HG03378 (cell line): Measurements from ENCODE around the gene IGLON5.

Experiments used
- ATAC-seq: cut with Tn5 transposase; IDR thresholded peaks from one replicate; pipeline ENCODE4 v1.9.1; 2021; ENCODE audit warnings: mild to moderate bottlenecking, moderate library complexity; ENCODE audit not compliant: unreplicated experiment

IGLON5 gene

GRCh38 chr19:51361239-51361638 is 49.8 kb downstream of the IGLON5 start:
- ATAC-seq = no peak

DNA sequence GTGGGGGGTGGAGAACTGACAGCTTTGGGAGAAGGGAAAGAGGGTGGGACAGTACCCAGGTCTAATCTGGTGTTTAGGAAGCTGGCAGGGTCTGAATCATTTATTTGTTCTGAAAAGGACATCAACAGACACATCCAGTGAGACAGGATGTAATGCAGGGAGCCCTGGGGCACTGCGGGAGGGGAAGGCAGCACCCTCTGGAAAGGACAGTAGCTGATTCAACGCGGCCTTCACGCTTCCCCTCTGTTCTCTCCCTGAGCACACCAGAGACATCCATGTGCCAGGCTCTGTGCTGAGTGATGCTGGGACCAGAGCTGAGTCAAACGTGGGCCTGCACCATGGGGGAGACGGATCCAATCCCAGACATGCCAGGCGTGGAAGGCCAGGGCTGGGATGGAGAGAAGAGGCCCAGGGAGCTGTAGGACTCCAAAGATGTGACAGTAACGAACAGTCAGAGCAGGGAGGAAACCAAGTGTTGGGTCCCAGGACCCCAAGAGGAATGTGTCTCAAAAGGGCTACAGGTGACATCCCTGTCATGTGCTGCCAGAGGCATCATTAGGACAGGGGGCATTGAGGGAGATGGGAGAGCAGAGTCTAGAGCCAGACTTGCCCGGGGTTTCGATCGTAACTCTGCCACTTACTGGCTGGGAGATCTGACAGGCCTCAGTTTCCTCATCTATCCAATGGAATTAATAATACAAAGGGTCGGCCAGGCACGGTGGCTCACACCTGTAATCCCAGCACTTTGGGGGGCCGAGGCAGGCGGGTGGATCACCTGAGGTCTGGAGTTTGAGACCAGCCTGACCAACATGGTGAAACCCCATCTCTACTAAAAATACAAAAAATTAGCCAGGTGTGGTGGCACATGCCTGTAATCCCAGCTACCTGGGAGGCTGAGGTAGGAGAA is 53.0 kb downstream of the IGLON5 start:
- no peak for ATAC-seq

DNA sequence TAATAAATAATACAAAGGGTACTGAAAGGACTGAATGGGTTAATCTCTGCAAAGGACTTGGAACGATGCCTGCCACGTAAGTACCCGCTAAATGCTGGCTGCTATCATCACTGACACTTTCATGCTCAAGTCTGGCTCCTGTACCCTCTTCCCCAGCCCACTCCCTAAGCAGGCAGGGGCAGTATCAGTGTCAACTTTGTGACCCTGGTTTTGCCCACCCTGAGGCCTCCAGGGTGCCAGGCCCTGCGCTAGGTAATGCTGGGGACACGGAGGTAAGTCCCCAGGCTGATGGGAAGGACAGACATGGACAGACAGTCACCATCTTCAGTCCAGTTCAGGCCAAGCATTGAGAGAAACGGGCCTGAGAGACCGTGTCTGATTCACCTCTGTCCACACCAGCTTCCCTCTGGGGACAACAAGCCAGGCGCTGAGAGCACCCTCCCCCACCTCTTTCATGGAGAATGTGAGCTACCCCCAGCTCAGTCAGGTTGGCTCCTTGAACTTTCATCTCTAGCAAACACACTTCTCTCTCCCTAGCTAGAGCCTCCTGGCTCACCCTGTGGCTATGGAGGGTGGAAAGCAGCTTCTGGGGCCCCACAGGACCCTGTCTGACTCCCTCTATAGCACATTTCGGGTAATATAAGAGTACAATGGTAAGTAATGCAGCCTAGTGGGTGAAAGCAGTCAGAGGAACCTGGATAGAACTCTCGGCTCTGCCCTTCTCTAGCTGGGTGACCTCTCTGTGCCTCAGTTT is 53.9 kb downstream of the IGLON5 start:
- ATAC-seq = no peak

GRCh38 chr19:51365965-51366388 is 54.5 kb downstream of the IGLON5 start, which contains the start of gene ETFB:
Gene ETFB (minus strand): TSS chr19:51366388. CDS start chr19:51366326, 62 bp downstream.
- ATAC-seq = no peak

- peak; percentile 53 for ATAC-seq
These were observed 55.2 kb downstream of the IGLON5 start for GRCh38 chr19:51366389-51367254.

GRCh38 chr19:51367255-51367564 is 55.8 kb downstream of the IGLON5 start:
- ATAC-seq = no peak

DNA sequence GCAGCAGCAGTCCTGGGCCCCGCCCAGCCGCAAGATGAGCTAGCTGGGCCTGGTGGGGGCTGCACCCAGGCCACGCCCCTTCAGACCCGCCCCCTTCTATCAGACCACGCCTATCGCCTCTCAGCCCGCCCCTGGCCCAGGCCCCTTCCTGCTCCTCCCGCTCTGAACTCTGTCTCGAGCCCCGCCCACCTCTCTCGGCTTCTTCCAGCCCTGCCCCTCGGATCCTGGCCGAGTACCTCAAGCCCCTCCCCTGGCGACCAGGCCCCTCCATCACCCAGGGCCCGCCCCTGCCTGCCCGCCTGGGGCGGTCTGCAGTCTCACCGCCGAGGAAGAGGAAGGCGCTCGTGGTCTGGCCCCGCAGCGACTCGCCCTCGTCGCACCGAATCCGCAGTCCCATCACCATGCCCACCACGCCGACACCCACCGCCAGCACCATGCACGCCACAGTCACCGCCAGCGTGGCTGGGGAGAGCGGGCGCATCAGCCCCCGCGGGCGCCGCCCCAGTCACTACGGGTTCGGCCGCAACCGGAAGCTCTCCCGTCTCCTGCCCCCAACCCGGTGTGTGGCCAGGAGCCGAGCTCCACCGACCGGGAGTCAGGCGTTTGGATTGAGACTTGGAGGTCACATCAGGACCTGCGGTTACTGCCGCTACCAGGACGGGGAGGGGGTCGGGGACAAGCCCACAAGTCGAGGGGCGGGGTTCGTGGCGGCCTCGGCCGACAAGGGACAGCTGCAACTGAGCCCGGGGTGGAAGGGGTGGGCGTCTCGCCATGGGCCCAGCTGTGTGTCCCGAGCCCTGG is 56.3 kb downstream of the IGLON5 start:
- ATAC-seq = peak; percentile 56

DNA sequence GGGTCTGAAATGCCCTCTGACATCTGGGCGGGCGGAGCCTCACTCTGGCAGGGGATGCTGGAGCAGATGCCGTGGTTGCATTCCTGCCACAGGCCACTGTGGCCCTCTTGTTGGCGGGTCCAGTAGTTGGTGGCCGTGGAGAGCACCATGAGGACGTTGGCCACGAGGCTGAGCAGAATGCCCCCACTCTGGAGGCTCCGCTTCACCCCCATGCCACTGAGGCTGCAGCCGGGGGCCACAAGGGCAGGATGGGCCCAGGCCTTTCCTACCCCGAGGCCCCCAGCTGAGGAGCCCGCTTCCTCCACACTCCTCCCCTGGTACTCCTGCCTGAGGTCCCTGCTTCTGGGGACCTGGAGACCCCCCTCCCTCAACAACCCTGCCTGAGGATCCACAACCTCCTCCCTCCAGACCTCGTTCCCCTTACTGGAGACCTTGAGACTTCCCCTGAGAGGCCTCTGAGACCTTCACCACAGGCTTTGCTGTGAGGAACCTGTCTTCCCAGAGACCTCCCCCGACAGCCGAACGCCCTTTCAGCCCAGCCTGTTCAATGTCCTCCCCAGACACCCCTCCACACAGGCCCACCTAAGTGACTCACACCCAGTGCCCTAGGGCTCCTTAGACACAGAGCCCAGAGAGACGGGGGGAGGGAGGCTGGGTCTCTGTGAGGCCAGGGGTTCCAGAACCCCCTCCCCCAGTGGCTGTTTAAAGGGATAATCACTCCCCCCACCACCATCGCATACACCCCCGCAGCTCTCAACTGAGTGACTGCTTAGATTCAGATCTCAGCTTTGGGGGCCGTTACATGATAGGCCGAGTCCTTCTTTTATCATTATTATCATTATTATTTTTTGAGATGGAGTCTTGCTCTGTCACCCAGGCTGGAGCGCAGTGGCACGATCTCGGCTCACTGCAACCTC is 57.2 kb downstream of the IGLON5 start, which contains the start of gene CLDND2:
Gene CLDND2 (minus strand): TSS at position 638 of the 917 bp plus-strand sequence. CDS start 426 bp downstream, at position 212.
- ATAC-seq = no peak

DNA sequence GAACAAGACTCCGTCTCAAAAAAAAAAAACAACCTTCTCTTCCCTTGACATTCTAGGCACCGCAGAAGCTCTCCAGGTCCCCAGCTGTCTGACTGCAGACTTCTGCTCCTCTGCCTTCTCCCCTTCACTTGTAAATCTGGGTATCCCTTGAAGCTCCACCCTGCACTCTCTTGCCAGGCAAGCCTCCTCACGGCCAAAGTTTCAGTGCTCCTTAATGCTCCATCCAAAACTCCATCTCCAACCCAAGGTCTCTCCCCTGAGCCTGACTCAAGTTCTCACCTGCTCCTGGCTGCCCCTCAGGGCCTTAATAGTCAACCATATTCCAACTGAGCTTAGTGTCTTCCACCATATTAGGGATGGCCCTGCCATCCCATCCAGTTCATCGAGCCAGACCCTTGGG is 58.8 kb downstream of the IGLON5 start:
- ATAC-seq = no peak

DNA sequence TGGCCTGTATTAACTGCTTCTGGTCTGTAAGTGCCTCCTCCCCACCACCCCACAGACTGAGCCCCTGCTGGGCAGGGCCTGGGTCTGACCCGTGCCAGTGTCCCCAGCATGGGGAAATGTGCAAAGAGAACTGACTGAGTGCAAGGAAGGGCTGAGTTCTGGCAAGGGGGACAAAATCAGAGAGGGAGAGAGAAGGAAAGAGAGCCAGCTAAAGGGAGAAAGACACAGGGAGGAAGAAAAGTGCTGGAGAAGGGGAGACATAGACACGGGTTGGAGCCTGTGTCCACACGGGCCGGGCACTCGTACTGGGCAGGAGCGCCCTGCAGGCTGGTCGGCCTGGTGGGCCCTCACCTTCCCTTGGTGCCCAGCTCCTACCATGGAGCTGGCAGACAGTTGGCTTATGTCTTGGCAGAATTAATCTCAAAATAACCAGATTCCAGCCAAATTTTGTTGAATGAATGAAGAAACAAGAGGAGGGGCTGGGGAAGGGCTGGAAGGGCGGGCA is 59.8 kb downstream of the IGLON5 start:
- ATAC-seq = no peak

DNA sequence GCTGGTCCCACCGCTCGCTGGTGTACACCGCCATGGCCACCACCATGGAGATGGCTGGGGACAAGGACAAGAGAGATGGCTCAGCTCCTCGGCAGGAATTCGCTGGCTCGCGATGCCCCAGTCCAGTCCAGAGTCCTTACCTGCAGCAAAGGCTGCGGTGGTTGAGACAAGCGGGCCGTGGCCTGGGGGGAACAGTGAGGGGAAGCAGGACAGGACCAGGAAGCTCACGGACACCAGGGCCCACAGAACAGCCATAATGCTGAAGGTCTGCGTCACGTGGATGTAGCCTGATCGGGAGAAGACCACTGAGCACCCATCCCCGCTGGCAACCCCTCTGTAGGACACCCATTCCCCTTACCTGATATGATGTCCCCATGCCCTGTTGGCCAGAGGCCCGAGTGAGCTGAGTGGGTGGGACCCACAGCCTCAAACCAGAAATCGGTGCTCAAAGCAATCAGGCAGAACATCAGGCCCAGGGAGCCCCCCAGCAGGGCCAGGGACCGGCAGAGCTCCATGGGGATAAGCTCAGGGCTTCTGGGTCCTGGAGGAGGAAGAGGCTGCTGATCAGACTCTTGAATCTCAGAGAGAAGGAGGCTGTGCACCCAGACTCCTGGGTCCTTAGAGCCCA is 60.7 kb downstream of the IGLON5 start:
- no peak for ATAC-seq

DNA sequence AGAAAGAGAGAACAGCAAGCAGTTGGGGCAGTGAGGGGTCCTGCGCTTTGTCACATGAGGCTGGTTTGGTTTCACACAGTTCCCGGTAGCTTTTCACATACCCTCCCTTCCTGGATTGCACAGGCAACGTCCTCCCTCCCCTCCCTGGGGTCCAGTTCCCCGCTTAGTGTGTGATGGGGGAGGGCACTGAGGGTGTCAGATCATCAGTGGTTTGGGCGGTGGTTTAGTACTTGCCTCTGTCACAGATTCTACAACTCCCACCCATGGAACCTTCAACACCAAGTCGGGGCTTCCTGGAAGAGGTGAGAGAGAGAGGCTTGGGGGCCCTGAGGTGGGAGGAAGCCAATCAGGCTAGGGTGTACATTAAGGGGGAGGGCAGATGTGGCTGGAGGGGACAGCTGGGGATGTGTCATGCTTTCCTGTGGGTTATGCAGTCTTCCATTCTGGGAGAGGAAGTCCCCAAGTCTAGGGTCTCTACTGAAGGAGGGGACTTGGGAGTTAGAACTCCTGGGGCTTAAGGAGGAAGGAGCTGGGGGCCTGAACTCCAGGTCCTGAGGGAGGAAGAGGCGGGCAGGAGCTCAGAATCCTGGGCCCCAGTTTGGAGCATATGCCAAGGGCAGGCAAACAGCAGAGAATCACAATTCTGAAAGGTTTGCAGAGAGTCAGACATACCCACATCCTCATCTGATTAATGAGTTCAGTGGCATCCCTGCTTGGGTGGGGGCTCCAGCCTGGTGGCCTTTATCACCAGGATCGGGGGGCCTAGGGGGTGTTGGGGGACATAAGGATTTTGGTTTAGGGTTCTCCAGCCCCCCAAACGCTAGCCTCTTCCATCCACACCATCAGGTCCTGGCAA is 61.4 kb downstream of the IGLON5 start, which contains the start of gene NKG7:
Gene NKG7 (minus strand): TSS at position 6 of the 856 bp plus-strand sequence. CDS start 119 bp downstream, outside the sequence.
- no peak for ATAC-seq

- ATAC-seq = no peak
These were observed 64.2 kb downstream of the IGLON5 start for GRCh38 chr19:51375504-51376221.

DNA sequence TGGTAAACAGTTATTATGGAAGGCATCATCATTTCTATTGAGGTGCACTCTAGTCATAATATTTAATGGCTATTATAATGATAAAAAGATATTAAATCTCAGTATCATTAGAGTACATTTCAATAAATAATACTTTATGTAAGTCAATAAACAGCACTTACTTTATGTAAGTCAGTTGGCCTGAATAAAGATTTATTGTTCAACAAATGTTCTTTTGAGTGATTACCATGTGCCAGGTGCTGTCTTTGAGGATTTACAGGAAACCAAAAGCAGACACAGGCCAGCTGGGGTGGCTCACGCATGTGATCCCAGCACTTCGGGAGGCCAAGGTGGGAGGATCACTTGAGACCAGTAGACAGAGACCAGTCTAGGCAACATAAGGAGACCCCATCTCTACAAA is 66.0 kb downstream of the IGLON5 start:
- ATAC-seq = no peak

- ATAC-seq = no peak
These were observed 68.9 kb downstream of the IGLON5 start for GRCh38 chr19:51380379-51380778.
